Measurements from ENCODE around the gene CUZD1.

DNA sequence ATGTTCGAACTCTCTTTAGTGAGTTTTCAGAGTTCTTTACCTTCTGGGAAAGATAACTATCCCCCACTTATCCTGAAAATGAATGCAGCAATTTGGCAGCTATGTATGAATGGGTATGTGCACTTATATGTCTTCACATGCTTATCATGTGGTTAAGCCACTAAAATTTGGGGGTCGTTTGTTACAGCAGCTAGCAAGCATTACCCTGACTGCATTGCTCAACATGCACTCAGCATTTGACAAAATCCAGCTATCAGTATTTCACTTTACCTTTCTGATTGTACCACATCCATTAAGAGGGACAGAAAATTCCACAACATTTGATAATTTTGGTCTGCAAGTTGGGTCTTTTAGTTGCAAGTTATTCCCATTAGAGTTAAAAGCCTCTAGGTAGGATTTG lies 9.7 kb downstream of the CUZD1 start:
- TF ChIP-seq, protein P1, sequence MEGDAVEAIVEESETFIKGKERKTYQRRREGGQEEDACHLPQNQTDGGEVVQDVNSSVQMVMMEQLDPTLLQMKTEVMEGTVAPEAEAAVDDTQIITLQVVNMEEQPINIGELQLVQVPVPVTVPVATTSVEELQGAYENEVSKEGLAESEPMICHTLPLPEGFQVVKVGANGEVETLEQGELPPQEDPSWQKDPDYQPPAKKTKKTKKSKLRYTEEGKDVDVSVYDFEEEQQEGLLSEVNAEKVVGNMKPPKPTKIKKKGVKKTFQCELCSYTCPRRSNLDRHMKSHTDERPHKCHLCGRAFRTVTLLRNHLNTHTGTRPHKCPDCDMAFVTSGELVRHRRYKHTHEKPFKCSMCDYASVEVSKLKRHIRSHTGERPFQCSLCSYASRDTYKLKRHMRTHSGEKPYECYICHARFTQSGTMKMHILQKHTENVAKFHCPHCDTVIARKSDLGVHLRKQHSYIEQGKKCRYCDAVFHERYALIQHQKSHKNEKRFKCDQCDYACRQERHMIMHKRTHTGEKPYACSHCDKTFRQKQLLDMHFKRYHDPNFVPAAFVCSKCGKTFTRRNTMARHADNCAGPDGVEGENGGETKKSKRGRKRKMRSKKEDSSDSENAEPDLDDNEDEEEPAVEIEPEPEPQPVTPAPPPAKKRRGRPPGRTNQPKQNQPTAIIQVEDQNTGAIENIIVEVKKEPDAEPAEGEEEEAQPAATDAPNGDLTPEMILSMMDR (IDR thresholded peaks at IDR 0.05) = no peak
- TF ChIP-seq POLR2A (IDR thresholded peaks at IDR 0.05; ENCODE audit: low read depth) = no peak

All from esophagus muscularis mucosa (tissue), 3 donors.